Measurements from ENCODE around the gene PCDHGB4. TPM values are rescaled to one million over a fixed set of nuclear protein-coding genes. Genes with fewer than 3 reads are reported as not detected.
"Not testable (repeated sequence)": the region's sequence is repeated elsewhere in the genome, so short reads cannot be mapped to it uniquely, and the experiment has no call there.

Gene PCDHGB4
- total RNA-seq, 1 donor from 2014 or later = 3.6 TPM

DNA sequence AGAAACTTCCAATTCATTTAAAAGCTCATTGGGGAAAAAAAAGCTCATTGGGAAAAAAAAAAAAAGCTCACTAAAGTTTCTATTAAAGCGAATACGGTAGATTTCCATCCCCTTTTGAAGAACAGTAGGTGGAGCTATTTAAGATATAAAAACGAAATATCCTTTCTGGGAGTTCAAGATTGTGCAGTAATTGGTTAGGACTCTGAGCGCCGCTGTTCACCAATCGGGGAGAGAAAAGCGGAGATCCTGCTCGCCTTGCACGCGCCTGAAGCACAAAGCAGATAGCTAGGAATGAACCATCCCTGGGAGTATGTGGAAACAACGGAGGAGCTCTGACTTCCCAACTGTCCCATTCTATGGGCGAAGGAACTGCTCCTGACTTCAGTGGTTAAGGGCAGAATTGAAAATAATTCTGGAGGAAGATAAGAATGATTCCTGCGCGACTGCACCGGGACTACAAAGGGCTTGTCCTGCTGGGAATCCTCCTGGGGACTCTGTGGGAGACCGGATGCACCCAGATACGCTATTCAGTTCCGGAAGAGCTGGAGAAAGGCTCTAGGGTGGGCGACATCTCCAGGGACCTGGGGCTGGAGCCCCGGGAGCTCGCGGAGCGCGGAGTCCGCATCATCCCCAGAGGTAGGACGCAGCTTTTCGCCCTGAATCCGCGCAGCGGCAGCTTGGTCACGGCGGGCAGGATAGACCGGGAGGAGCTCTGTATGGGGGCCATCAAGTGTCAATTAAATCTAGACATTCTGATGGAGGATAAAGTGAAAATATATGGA, 43.0 kb downstream of the PCDHGB4 start, which contains the start of gene PCDHGA12:
PCDHGA12 (plus strand) TSS at position 176 of the 782 bp plus-strand sequence; CDS start at position 429, 253 bp downstream.
- DNase-seq (ENCODE audit: low spot score in 2 of 2) = no peak
- TF ChIP-seq, protein P1, sequence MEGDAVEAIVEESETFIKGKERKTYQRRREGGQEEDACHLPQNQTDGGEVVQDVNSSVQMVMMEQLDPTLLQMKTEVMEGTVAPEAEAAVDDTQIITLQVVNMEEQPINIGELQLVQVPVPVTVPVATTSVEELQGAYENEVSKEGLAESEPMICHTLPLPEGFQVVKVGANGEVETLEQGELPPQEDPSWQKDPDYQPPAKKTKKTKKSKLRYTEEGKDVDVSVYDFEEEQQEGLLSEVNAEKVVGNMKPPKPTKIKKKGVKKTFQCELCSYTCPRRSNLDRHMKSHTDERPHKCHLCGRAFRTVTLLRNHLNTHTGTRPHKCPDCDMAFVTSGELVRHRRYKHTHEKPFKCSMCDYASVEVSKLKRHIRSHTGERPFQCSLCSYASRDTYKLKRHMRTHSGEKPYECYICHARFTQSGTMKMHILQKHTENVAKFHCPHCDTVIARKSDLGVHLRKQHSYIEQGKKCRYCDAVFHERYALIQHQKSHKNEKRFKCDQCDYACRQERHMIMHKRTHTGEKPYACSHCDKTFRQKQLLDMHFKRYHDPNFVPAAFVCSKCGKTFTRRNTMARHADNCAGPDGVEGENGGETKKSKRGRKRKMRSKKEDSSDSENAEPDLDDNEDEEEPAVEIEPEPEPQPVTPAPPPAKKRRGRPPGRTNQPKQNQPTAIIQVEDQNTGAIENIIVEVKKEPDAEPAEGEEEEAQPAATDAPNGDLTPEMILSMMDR (IDR thresholded peaks at IDR 0.05) = peak in 2 of 3 experiments; percentile 4 to 27

DNA sequence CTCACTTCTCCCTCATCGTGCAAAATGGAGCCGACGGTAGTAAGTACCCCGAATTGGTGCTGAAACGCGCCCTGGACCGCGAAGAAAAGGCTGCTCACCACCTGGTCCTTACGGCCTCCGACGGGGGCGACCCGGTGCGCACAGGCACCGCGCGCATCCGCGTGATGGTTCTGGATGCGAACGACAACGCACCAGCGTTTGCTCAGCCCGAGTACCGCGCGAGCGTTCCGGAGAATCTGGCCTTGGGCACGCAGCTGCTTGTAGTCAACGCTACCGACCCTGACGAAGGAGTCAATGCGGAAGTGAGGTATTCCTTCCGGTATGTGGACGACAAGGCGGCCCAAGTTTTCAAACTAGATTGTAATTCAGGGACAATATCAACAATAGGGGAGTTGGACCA, 43.8 kb downstream of the PCDHGB4 start:
- Histone ChIP-seq H3K36me3 (no peaks in the 10 kb centered on the region), H3K9me3 (peaks cover 92 to 100% of the 10 kb centered on the region in 2 donors), H3K4me3 (peak overlapping the region; percentile 39 to 50), H3K4me1 (no peaks in the 10 kb centered on the region), H3K27ac (no peak overlapping the region), H3K27me3 (no peaks in the 10 kb centered on the region)
- no peak for DNase-seq (ENCODE audit: low spot score in 2 of 2)
- TF ChIP-seq, protein P1 (IDR thresholded peaks at IDR 0.05) = no peak
- intact Hi-C loops (cut with DNase I) = no loop called here

More for the DNA sequence above, 43.0 kb downstream of the PCDHGB4 start, which contains the start of gene PCDHGA12:
- peaks cover 96 to 100% of the 10 kb centered on the region in 2 donors for H3K9me3 ChIP-seq
- H3K4me1 ChIP-seq = no peaks in the 10 kb centered on the region
- peaks cover 0 to 3% of the 10 kb centered on the region in 2 donors for H3K36me3 ChIP-seq
- H3K4me3 ChIP-seq = peak within 1 kb of the TSS; percentile 39 to 50
- H3K27ac ChIP-seq = no peak within 1 kb of the TSS
- H3K27me3 ChIP-seq = no peaks in the 10 kb centered on the region
- intact Hi-C loops (cut with DNase I) = no loop called here

DNA sequence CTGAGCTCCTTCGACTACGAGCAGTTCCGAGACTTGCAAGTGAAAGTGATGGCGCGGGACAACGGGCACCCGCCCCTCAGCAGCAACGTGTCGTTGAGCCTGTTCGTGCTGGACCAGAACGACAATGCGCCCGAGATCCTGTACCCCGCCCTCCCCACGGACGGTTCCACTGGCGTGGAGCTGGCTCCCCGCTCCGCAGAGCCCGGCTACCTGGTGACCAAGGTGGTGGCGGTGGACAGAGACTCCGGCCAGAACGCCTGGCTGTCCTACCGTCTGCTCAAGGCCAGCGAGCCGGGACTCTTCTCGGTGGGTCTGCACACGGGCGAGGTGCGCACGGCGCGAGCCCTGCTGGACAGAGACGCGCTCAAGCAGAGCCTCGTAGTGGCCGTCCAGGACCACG, 44.8 kb downstream of the PCDHGB4 start:
- H3K27me3 ChIP-seq; H3K36me3 ChIP-seq; H3K4me1 ChIP-seq; intact Hi-C loops (cut with DNase I); H3K27ac ChIP-seq; DNase-seq (ENCODE audit: low spot score in 2 of 2): not testable (repeated sequence)
- Histone ChIP-seq H3K9me3 (peaks cover 92 to 100% of the 10 kb centered on the region in 2 donors), H3K4me3 (peak overlapping the region in 1 of 2 donors; percentile 50)

DNA sequence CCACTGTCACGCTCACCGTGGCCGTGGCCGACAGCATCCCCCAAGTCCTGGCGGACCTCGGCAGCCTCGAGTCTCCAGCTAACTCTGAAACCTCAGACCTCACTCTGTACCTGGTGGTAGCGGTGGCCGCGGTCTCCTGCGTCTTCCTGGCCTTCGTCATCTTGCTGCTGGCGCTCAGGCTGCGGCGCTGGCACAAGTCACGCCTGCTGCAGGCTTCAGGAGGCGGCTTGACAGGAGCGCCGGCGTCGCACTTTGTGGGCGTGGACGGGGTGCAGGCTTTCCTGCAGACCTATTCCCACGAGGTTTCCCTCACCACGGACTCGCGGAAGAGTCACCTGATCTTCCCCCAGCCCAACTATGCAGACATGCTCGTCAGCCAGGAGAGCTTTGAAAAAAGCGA, 45.2 kb downstream of the PCDHGB4 start:
- H3K27me3 ChIP-seq; H3K4me3 ChIP-seq; H3K4me1 ChIP-seq; H3K27ac ChIP-seq; H3K36me3 ChIP-seq; DNase-seq (ENCODE audit: low spot score in 2 of 2); intact Hi-C loops (cut with DNase I): not testable (repeated sequence)
- H3K9me3 ChIP-seq = peaks cover 92 to 100% of the 10 kb centered on the region in 2 donors

DNA sequence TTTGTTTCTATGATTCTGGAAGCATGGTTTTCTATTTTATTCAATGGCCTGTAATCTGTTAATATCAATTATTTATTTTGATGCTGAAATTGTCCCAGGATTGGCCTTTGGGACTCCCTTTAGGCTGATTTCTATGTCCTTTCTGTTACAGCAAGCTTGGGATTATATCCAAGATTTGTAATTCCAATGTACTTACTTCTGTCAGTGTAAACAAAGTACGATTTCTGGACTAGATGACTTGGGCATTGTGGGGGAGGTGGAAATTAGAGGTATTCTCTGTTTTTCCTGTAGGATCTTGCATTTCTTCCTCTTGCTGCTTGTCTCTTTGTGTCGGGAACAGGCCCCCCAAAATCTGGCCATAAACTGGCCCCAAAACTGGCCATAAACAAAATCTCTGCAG, 46.5 kb downstream of the PCDHGB4 start:
- DNase-seq (ENCODE audit: low spot score in 2 of 2) = no peak
- no peak overlapping the region for H3K27ac ChIP-seq
- no peaks in the 10 kb centered on the region for H3K4me1 ChIP-seq
- H3K9me3 ChIP-seq = peaks cover 89 to 100% of the 10 kb centered on the region in 2 donors
- H3K4me3 ChIP-seq = no peak overlapping the region
- peaks cover 0 to 2% of the 10 kb centered on the region in 2 donors for H3K36me3 ChIP-seq
- TF ChIP-seq, protein P1 (IDR thresholded peaks at IDR 0.05) = no peak
- intact Hi-C loops (cut with DNase I) = no loop called here
- no peaks in the 10 kb centered on the region for H3K27me3 ChIP-seq

DNA sequence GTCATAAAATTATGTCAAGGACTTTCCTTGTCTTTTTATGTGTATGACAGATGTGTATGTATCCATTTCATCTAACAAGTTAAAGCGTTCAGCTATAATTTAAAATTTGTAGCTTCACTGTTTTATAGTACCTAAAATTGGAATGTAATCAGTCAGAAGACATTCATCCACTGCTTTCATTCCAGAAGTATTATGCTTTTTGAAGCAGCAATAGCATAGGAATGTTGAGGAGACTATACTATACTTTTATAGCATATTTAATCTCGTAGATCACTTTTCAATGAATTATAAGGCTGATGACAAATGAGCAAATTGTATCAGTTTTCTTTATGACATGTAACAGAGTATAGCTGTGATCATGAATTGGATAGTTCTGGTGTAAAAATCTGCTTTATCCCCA, 49.7 kb downstream of the PCDHGB4 start:
- no peak overlapping the region for H3K4me3 ChIP-seq
- intact Hi-C loops (cut with DNase I) = no loop called here
- H3K27ac ChIP-seq = no peak overlapping the region
- no peak for DNase-seq (ENCODE audit: low spot score in 2 of 2)
- H3K36me3 ChIP-seq = peaks cover 0 to 3% of the 10 kb centered on the region in 2 donors
- H3K27me3 ChIP-seq = no peaks in the 10 kb centered on the region
- no peaks in the 10 kb centered on the region for H3K4me1 ChIP-seq
- peaks cover 86 to 100% of the 10 kb centered on the region in 2 donors for H3K9me3 ChIP-seq
- TF ChIP-seq, protein P1 (IDR thresholded peaks at IDR 0.05) = no peak
